A673 (cell line): ENCODE data around the gene FAM47E. TPM values are rescaled to one million over a fixed set of nuclear protein-coding genes. Genes with fewer than 3 reads are reported as not detected.

Experiments used
- BruUV-seq: library from RNA; stranded (reverse); fragments of 400-500 nt; replicated peaks from 2 replicates; lab custom pipeline; 2021; lab: Mats Ljungman, UMichigan
- CTCF ChIA-PET: fragments of 300-600 bp; sonication (Branson Sonifier 250); formaldehyde crosslinking; loops from one replicate; lab custom pipeline; 2022; ENCODE audit warnings: antibody characterized with exemption; lab: Charles Lee
- POLR2A ChIA-PET: fragments of 300-600 bp; sonication (Branson Sonifier 250); formaldehyde crosslinking; loops from one replicate; lab custom pipeline; 2022; ENCODE audit warnings: antibody characterized with exemption; ENCODE audit not compliant: low non-redundant PET; lab: Charles Lee
- DNase-seq: peaks from one replicate; pipeline ENCODE4 v3.0.0-alpha.2; 2015; ENCODE audit warnings: low spot score
- H3K27ac ChIP-seq: fragments of 200-600 bp; sonication (generic); 2 replicates; pipeline ENCODE4 v1.5.1; 2016; ENCODE audit warnings: mixed run types, low read depth, mild to moderate bottlenecking, mixed read lengths, antibody characterized with exemption, low read length; ENCODE audit not compliant: poor library complexity, severe bottlenecking
- H3K27me3 ChIP-seq: fragments of 200-600 bp; sonication (generic); replicated peaks from 2 replicates; pipeline ENCODE4 v1.6.1; 2017; ENCODE audit warnings: mixed run types, low read depth, mild to moderate bottlenecking, mixed read lengths, antibody characterized with exemption, low read length; ENCODE audit not compliant: insufficient read depth, poor library complexity
- H3K36me3 ChIP-seq: fragments of 200-600 bp; sonication (generic); 2 replicates; pipeline ENCODE4 v1.6.1; 2016; ENCODE audit warnings: mixed run types, mild to moderate bottlenecking, mixed read lengths, antibody characterized with exemption, low read length; ENCODE audit not compliant: insufficient read depth, poor library complexity, severe bottlenecking
- H3K4me1 ChIP-seq: fragments of 200-600 bp; sonication (generic); 2 replicates; pipeline ENCODE4 v1.6.1; 2017; ENCODE audit warnings: mixed run types, mild to moderate bottlenecking, mixed read lengths, antibody characterized with exemption, low read length; ENCODE audit not compliant: insufficient read depth, poor library complexity, severe bottlenecking
- H3K4me3 ChIP-seq: fragments of 200-600 bp; sonication (generic); 2 replicates; pipeline ENCODE4 v1.5.1; 2016; ENCODE audit warnings: low read depth, mixed run types, mild to moderate bottlenecking, mixed read lengths, low read length; ENCODE audit not compliant: poor library complexity, severe bottlenecking
- H3K9me3 ChIP-seq: fragments of 200-600 bp; sonication (generic); 2 replicates; pipeline ENCODE4 v1.6.1; 2016; ENCODE audit warnings: mixed run types, low read depth, mild to moderate bottlenecking, mixed read lengths, antibody characterized with exemption, low read length; ENCODE audit not compliant: poor library complexity, severe bottlenecking
- EZH2 ChIP-seq: fragments of 200-600 bp; sonication (generic); IDR thresholded peaks from 2 replicates; pipeline ENCODE4 v1.6.1; 2017; ENCODE audit warnings: borderline replicate concordance, low read depth, mild to moderate bottlenecking, mixed read lengths, antibody characterized with exemption, low read length; ENCODE audit not compliant: poor library complexity, severe bottlenecking
- intact Hi-C: fragments of 100-400 bp; cut with micrococcal nuclease; formaldehyde crosslinking; loops from one replicate; pipeline ENCODE4 v1.10.0; 2022; ENCODE audit not compliant: unreplicated experiment
- total RNA-seq: library from RNA; stranded (reverse); gene quantifications from 2 replicates; pipeline ENCODE4 v1.2.3, GENCODE V29; 2021
- TF ChIP-seq, protein P1 (sequence below): fragments of 300-800, 200-600 bp; sonication (generic); conservative IDR thresholded peaks from 2 replicates; pipeline ENCODE4 v1.5.1; 2017; ENCODE audit warnings: low read depth, mild to moderate bottlenecking, antibody characterized with exemption, low read length, moderate library complexity, mixed read lengths

Gene FAM47E
- total RNA-seq, 1 experiment from 2014 or later, result 0.21 TPM

DNA sequence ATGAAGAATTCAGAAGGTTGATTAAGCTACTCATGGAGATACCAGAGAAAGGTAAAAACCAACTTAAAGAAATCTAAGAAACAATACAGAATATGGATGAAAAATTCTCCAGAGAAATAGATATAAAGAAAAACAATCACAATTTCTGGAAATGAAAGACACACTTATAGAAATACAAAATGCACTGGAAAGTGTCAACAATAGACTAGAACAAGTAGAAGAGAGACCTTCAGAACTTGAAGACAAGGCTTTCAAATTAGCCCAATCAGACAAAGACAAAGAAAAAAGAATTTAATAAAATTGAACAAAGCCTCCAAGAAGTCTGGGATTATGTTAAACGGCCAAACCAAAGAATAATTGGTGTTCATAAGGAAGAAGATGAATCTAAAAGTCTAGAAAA lies 64.6 kb downstream of the FAM47E start:
- TF ChIP-seq, protein P1, sequence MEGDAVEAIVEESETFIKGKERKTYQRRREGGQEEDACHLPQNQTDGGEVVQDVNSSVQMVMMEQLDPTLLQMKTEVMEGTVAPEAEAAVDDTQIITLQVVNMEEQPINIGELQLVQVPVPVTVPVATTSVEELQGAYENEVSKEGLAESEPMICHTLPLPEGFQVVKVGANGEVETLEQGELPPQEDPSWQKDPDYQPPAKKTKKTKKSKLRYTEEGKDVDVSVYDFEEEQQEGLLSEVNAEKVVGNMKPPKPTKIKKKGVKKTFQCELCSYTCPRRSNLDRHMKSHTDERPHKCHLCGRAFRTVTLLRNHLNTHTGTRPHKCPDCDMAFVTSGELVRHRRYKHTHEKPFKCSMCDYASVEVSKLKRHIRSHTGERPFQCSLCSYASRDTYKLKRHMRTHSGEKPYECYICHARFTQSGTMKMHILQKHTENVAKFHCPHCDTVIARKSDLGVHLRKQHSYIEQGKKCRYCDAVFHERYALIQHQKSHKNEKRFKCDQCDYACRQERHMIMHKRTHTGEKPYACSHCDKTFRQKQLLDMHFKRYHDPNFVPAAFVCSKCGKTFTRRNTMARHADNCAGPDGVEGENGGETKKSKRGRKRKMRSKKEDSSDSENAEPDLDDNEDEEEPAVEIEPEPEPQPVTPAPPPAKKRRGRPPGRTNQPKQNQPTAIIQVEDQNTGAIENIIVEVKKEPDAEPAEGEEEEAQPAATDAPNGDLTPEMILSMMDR, result no peak
- TF ChIP-seq EZH2, result no peak
- no peak overlapping the region for H3K27ac ChIP-seq
- CTCF ChIA-PET, result no interaction called here
- H3K4me1 ChIP-seq, result no peaks in the 10 kb centered on the region
- H3K27me3 ChIP-seq, result no peaks in the 10 kb centered on the region
- no peaks in the 10 kb centered on the region for H3K36me3 ChIP-seq
- H3K9me3 ChIP-seq, result peaks cover 3% of the 10 kb centered on the region
- no TSS peak for BruUV-seq
- DNase-seq, result no peak
- intact Hi-C loops, result no loop called here
- POLR2A ChIA-PET, result no interaction called here
- H3K4me3 ChIP-seq, result no peak overlapping the region

DNA sequence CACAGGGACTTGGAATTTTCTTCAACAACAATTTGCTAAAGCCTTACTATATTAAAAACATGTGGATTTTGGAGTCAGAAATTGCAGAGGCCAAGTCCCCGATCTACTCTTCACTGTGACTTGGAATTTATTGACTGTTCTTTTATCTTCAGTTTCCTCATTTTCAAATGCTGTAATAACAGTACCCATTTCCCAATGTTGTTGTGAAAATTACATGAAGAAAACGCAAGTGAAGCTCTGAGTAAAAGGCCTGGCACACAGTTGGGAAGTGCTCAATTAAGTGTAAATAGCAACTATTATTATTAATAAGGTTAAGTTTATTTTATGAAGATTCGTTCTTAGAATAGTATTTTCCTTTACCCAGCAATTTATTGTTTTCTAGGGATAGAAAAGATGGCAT lies 70.7 kb downstream of the FAM47E start:
- Histone ChIP-seq H3K9me3 (peaks cover 3% of the 10 kb centered on the region), H3K4me1 (no peaks in the 10 kb centered on the region), H3K36me3 (no peaks in the 10 kb centered on the region), H3K27me3 (no peaks in the 10 kb centered on the region), H3K27ac (no peak overlapping the region), H3K4me3 (no peak overlapping the region)
- no peak for TF ChIP-seq EZH2
- TF ChIP-seq, protein P1, result no peak
- POLR2A ChIA-PET, result no interaction called here
- no peak for DNase-seq
- no TSS peak for BruUV-seq
- CTCF ChIA-PET, result no interaction called here
- intact Hi-C loops, result no loop called here

DNA sequence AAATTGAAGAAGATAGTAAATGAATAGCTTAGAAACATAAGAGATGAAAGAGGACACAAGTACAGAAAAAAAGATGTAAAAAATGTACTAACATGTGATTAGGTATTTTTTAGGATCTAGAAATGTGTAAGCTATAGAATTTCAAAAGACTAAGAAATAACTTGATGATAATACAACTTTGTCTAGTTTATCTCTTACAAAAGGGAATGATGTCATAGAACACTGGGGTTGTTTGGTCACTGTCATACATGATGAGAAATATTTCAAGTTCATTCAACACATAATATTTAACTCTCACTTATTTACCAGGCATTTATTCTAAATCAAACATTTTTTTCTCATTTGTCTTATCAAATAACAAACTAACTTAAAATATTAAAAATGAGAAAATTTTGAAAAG lies 73.6 kb downstream of the FAM47E start:
- Histone ChIP-seq H3K27me3 (no peaks in the 10 kb centered on the region), H3K27ac (no peak overlapping the region), H3K4me1 (no peaks in the 10 kb centered on the region), H3K36me3 (no peaks in the 10 kb centered on the region), H3K9me3 (peaks cover 3% of the 10 kb centered on the region), H3K4me3 (no peak overlapping the region)
- DNase-seq, result no peak
- ChIA-PET POLR2A (no interaction called here), CTCF (no interaction called here)
- BruUV-seq, result no TSS peak
- intact Hi-C loops, result no loop called here
- TF ChIP-seq, protein P1, result no peak
- no peak for TF ChIP-seq EZH2
